ENCODE measurements around the gene PDCD7.

PDCD7 gene

DNA sequence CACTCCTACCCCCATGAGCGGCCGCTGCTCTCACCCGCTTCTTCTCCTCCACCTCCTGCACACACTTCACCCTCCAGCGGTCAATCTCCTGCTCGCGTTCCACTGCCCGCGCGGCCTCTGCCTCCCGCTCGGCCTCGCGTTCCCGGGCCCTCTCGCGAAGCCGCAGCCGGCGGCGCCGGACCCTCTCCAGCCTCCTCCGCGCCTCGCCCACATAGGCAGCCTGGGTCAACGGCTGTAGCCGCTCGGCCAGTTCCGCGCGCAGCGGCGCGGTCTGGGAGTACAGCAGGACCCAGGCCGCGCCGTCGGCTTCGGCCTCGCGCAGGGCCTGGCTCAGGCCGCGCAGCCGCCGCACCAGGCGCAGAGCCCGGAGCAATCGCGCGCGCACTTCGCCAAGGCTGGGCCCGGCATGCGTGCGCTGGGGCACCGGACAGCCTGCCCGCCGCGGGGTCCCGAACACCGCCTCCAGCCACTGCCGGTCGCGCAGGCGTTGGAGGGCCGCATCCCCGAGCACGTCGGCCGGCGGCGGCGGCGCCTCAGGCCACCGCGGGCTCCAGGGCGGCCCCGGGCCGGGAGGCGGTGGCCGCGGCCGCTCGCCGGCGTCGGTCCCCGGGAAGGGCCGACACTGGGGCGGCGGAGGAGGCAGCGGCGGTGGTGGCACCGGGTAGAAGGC lies 595 bp downstream of the PDCD7 start:
- DNase-seq (ENCODE audit: low spot score) = peak; percentile 75
- in situ Hi-C loops (cut with MboI; ENCODE audit: low sequenced_read_pairs, unreplicated experiment) = no loop called here
- TF ChIP-seq, protein P1, sequence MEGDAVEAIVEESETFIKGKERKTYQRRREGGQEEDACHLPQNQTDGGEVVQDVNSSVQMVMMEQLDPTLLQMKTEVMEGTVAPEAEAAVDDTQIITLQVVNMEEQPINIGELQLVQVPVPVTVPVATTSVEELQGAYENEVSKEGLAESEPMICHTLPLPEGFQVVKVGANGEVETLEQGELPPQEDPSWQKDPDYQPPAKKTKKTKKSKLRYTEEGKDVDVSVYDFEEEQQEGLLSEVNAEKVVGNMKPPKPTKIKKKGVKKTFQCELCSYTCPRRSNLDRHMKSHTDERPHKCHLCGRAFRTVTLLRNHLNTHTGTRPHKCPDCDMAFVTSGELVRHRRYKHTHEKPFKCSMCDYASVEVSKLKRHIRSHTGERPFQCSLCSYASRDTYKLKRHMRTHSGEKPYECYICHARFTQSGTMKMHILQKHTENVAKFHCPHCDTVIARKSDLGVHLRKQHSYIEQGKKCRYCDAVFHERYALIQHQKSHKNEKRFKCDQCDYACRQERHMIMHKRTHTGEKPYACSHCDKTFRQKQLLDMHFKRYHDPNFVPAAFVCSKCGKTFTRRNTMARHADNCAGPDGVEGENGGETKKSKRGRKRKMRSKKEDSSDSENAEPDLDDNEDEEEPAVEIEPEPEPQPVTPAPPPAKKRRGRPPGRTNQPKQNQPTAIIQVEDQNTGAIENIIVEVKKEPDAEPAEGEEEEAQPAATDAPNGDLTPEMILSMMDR (IDR thresholded peaks at IDR 0.05; ENCODE audit: borderline replicate concordance, control extremely low read depth, extremely low read depth, insufficient read depth, missing control alignments) = no peak

DNA sequence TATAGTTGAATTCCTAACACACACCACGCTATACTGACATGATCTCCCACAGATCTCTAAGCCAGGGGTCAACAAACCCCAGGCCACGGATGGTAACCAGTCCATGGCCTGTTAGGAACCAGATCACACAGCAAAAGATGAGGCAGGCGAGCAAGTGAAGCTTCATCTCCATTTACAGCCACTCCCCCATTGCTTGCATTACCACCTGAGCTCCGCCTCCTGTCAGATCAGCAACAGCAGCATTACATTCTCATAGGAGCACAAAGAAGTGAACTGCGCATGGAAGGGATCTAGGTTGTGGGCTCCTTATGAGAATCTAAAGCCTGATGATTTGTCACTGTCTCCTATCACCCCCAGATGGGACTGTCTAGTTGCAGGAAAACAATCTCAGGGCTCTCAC lies 2.7 kb downstream of the PDCD7 start:
- in situ Hi-C loops (cut with MboI; ENCODE audit: low sequenced_read_pairs, unreplicated experiment) = no loop called here
- TF ChIP-seq, protein P1 (IDR thresholded peaks at IDR 0.05; ENCODE audit: borderline replicate concordance, control extremely low read depth, extremely low read depth, insufficient read depth, missing control alignments) = no peak
- no peak for DNase-seq (ENCODE audit: low spot score)

DNA sequence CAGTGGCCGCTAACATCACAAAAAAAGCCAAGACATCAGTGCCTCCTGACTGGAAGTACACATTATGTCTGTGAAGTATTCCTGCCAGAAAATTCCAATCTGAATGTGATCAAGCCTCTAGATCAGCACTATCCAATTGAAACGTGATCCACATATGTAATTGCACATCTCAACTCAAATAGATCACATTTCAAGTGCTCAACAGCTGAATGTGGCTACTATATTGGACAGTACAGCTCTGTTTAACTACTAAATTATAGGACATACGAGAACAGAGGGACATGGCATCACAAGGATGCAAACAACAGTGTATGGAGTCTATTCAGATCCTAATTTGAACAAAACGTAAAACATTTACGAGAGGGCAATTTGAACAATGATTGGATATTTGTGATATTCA lies 18.1 kb downstream of the PDCD7 start:
- TF ChIP-seq, protein P1 (IDR thresholded peaks at IDR 0.05; ENCODE audit: borderline replicate concordance, control extremely low read depth, extremely low read depth, insufficient read depth, missing control alignments) = no peak
- no peak for DNase-seq (ENCODE audit: low spot score)
- in situ Hi-C loops (cut with MboI; ENCODE audit: low sequenced_read_pairs, unreplicated experiment) = no loop called here

DNA sequence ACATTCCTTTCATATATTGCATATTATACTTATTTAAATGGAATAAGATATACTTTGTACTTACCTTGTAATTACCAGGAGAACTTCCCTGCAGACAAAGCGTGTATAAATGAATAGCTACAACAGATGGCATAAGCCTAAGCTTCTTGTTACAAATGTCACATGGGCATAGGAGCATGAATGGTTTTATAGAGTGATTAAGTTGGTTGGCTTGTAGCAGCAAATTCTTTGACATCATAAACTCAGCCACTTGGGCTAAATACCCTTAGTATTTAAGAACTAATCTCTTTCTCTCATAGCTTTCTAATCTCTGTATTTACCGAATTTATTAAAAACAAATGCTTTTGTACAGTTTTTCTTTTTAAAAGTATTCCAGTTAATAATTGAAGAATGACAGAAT lies 18.5 kb downstream of the PDCD7 start, which contains the start of gene UBAP1L:
Gene UBAP1L (minus strand): TSS at position 115 of the 400 bp plus-strand sequence. CDS start 8,985 bp downstream, outside the sequence.
- in situ Hi-C loops (cut with MboI; ENCODE audit: low sequenced_read_pairs, unreplicated experiment) = no loop called here
- TF ChIP-seq, protein P1 (IDR thresholded peaks at IDR 0.05; ENCODE audit: borderline replicate concordance, control extremely low read depth, extremely low read depth, insufficient read depth, missing control alignments) = no peak
- no peak for DNase-seq (ENCODE audit: low spot score)

DNA sequence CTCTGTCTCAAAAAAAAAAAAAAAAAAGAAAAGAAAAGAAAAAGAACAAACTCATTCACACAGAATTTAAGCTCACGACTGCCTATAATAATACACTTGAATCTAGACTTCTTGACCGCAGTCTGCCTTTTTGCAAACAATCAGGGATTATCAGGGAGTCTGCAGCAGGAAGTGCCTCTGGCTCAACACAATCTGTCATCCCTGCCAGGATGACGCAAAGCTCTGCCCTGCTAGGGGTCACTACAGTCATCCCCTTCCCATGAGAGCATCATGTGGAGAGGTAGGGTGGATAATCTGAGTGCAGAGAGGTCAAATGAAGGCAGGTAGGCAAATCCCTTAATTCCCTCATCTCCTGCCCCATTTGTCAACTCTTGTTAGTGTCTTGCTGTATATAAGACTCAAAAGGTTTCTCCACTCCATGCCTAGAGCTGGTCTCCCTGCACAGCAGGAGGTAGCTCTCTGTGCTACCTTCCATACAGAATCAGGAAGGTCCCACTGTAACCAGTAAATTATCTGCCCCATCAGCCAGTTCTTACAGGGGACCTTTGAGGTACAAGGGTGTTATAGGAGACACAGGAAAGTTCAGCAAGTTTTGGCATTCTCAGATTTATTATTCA lies 22.8 kb downstream of the PDCD7 start:
- TF ChIP-seq, protein P1 (IDR thresholded peaks at IDR 0.05; ENCODE audit: borderline replicate concordance, control extremely low read depth, extremely low read depth, insufficient read depth, missing control alignments) = no peak
- in situ Hi-C loops (cut with MboI; ENCODE audit: low sequenced_read_pairs, unreplicated experiment) = no loop called here
- DNase-seq (ENCODE audit: low spot score) = no peak

DNA sequence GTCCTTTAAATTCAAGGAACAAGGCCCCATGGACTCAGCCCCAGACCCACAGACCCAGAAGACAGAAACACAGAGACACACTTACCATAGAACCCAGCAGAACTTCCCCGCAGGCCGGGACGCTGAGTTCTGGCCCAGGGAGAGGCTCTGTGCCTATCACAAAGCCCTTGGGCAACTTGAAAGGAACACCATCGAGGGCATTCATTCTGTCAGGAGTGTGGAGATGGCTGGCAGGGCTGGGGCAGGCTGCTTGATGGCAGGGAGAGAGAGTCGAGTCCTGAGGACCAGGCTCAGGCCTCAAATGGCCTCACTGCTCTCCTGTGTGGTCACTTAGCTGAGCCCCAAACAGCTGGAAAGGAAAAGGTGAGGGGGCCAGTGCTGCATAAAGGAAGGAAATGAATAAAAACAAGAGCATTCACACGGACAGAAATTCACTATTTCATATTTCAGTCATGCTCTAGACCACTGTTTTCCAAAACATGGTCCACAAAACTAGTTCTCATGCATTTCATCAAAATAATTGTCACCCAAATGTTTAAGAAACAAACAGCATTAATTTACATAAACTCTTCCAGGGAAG lies 27.5 kb downstream of the PDCD7 start:
- TF ChIP-seq, protein P1 (IDR thresholded peaks at IDR 0.05; ENCODE audit: borderline replicate concordance, control extremely low read depth, extremely low read depth, insufficient read depth, missing control alignments) = no peak
- in situ Hi-C loops (cut with MboI; ENCODE audit: low sequenced_read_pairs, unreplicated experiment) = no loop called here
- DNase-seq (ENCODE audit: low spot score) = no peak

Measured in GM13976 (cell line).